Pancreas (tissue), 10 donors: Measurements from ENCODE around the gene GATD1. TPM values are rescaled to one million over a fixed set of nuclear protein-coding genes. Genes with fewer than 3 reads are reported as not detected.
A peak's percentile ranks its signal among the peaks of the same experiment; 100 is the strongest.

Experiments used
- ATAC-seq, 4 donors: fragments of 200-7000 bp; cut with Tn5 transposase; one replicate each; pipeline versions ENCODE4 v1.8.0 to v1.9.1; 2020; ENCODE audit warnings: mild to moderate bottlenecking in 4 of 4, moderate library complexity in 4 of 4
- DNase-seq, 6 donors: peaks; one replicate each; pipeline ENCODE4 v3.0.0-alpha.2; 2020
- FAIRE-seq: peaks from 2 replicates; lab custom pipeline; 2012; peaks lifted over from hg19 to GRCh38; lab: Jason Lieb, UNC
- H3K27ac ChIP-seq, 4 donors: fragments of 200-600 bp; sonication (generic); 1 replicate in 3 of 4; 2 replicates in 1 of 4; pipeline versions ENCODE4 v1.5.0 to v1.8.0; 2020
- H3K27me3 ChIP-seq, 4 donors: fragments of 200-600 bp; one replicate each; pipeline ENCODE4 v1.8.0; 2021
- H3K36me3 ChIP-seq, 3 donors: fragments of 200-600 bp; sonication (generic) in 1 of 3; one replicate each; pipeline versions ENCODE4 v1.5.0 to v1.8.0; 2020 to 2021
- H3K4me1 ChIP-seq, 3 donors: fragments of 200-600 bp; one replicate each; pipeline ENCODE4 v1.8.0; 2021
- H3K4me3 ChIP-seq, 4 donors: fragments of 200-600 bp; sonication (generic) in 2 of 4; one replicate each; pipeline versions ENCODE4 v1.5.0 to v1.8.0; 2020 to 2021
- H3K9me3 ChIP-seq, 4 donors: fragments of 200-600 bp; one replicate each; pipeline ENCODE4 v1.8.0; 2021
- WGBS, 2 donors: extraction: QIAGEN DNeasy Blood & Tissue Kit; methylation state at CpG; one replicate each; pipeline ENCODE4 v1.1.7; 2013; 5-methylcytosine and 5-hydroxymethylcytosine counted together
- intact Hi-C, 3 donors: fragments of 100-400 bp; cut with DNase I; formaldehyde crosslinking; loops; one replicate each; pipeline versions ENCODE4 v1.11.1 to v1.14.2; 2022
- polyA plus RNA-seq, 2 donors: library from polyadenylated mRNA; stranded (reverse); fragments of 200-250 nt; gene quantifications; one replicate each; pipeline ENCODE4 v1.2.3, GENCODE V29; 2013
- total RNA-seq, 6 donors: library from RNA; stranded (reverse); fragmentation: NEBNext Ultra II Directional in 4 of 6; extraction: Animal tissue kit (Norgen Biotek cat#: 25700) in 4 of 6; gene quantifications; one replicate each; pipeline versions ENCODE4 v1.2.1 to v1.2.4, GENCODE V29; 2021 to 2023
- TF ChIP-seq, protein P1 (sequence below), 4 donors: fragments of 200-600 bp; sonication (generic) in 3 of 4; IDR thresholded peaks; one replicate each; pipeline versions ENCODE4 v1.5.0 to v1.8.0; 2021; ENCODE audit warnings: antibody characterized with exemption in 4 of 4
- donor health status: healthy with polysubstance abuse.
- donor health status: DM: no; HTN: no; CAD: no; lungs with moderate emphysema.
- donor health status: DM: no; HTN: no; CAD: no.
- donor health status: control.
- donor health status: control.
- donor health status: Bipolar disorder and iron deficiency.
- donor health status: DM: yes; HTN: yes; CAD: no.
- donor health status: DM: no; HTN: no; CAD: no.
- donor health status: DM: no; HTN: no; CAD: no.
- donor health status: DM: yes; HTN: yes; CAD: no.

The GATD1 gene
- total and polyA plus RNA-seq, 8 donors = 13.6 to 43.2 (median 21.5) TPM

DNA sequence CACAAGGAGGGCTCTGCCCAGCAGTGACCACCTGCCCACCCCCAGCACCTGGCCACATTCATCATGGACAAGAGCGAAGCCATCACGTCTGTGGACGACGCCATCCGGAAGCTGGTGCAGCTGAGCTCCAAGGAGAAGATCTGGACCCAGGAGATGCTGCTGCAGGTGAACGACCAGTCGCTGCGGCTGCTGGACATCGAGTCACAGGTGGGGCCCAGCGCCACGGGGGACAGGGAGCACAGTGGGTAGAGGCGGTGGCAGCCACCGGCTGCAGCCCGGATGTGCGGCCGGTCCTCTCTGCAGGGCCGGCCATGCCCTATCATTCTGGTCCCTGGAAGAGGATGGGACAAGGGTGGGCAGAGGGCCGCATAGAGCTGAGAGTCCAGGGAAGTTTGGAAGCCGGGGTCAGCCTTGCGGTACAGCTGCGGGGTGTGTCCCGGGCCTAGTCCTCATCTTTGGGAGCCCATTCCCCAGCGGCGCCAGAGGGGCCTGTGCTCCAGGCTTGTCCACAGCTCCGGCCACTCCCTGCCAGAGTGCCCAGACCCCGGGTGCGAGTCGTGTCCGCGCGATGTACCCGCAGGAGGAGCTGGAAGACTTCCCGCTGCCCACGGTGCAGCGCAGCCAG is 57.2 kb downstream of the GATD1 start:
- ATAC-seq (no peak), DNase-seq (peak in 3 of 6 donors; percentile 11 to 71 (median 39)), FAIRE-seq (no peak)
- H3K27ac ChIP-seq = no peak overlapping the region
- peaks cover 0 to 22% (median 0%) of the 10 kb centered on the region in 3 donors for H3K36me3 ChIP-seq
- no peaks in the 10 kb centered on the region for H3K4me1 ChIP-seq
- no peaks in the 10 kb centered on the region for H3K27me3 ChIP-seq
- no peak overlapping the region for H3K4me3 ChIP-seq
- TF ChIP-seq, protein P1, sequence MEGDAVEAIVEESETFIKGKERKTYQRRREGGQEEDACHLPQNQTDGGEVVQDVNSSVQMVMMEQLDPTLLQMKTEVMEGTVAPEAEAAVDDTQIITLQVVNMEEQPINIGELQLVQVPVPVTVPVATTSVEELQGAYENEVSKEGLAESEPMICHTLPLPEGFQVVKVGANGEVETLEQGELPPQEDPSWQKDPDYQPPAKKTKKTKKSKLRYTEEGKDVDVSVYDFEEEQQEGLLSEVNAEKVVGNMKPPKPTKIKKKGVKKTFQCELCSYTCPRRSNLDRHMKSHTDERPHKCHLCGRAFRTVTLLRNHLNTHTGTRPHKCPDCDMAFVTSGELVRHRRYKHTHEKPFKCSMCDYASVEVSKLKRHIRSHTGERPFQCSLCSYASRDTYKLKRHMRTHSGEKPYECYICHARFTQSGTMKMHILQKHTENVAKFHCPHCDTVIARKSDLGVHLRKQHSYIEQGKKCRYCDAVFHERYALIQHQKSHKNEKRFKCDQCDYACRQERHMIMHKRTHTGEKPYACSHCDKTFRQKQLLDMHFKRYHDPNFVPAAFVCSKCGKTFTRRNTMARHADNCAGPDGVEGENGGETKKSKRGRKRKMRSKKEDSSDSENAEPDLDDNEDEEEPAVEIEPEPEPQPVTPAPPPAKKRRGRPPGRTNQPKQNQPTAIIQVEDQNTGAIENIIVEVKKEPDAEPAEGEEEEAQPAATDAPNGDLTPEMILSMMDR (IDR thresholded peaks at IDR 0.05) = no peak
- H3K9me3 ChIP-seq = no peaks in the 10 kb centered on the region
- 81 to 87% methylated on average over 35 of the region's 35 CpGs for WGBS, 2 donors
- intact Hi-C loops = loop anchor here in 2 of 3 donors (5.0 to 10.0 kb wide), 3 partner anchors 58 to 165 kb away; no protein-coding TSS in a partner anchor

DNA sequence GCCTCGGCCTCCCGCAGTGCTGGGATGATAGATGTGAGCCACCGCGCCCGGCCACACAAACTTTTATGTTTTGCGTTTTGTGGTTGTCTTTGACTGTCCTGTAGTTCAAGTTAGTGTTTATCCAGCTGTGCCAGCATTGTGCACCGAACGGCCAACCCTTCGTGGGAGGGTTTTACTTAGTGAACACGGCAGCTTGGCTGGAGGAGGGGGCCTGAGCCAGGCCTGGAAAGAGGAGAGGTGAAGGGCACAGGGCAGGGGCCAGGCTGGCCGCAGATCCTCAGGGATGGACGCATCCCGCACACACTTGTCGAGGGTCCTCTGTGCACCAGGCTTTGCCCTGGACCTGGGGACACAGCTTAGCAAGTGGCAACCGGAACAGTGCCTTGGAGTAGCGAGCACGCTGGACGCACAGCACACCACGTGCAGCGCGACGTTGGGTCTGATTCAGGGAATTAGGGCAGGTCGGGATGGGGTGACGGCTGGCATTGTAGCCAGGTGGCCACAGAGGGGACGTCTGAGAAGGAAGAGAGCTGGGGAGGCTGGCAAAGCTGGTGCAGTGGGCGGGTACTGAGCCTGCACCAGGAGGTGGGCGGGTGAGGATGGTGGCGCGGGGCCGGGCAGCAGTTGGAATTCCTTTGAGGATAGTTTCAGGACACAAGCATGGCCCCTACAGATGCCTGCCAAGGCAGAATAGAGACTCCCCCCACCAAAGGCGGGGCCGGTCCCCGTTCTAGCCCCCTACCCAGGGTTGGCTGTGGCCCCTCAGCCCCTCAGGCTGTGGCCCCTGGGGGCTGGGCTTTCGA is 57.9 kb downstream of the GATD1 start:
- no peaks in the 10 kb centered on the region for H3K27me3 ChIP-seq
- ATAC-seq = no peak

More for the DNA sequence above, 57.9 kb downstream of the GATD1 start:
- WGBS, 2 donors = 87 to 89% methylated on average over 33 to 34 of the region's 34 CpGs
- FAIRE-seq = no peak
- TF ChIP-seq, protein P1 (IDR thresholded peaks at IDR 0.05) = no peak
- DNase-seq = peak in 2 of 6 donors; percentile 30 to 65
- H3K4me3 ChIP-seq = no peak overlapping the region
- intact Hi-C loops = loop anchor here in 2 of 3 donors (5.0 to 10.0 kb wide), 3 partner anchors 57 to 165 kb away; no protein-coding TSS in a partner anchor
- peaks cover 0 to 22% (median 0%) of the 10 kb centered on the region in 3 donors for H3K36me3 ChIP-seq
- H3K27ac ChIP-seq = no peak overlapping the region
- H3K9me3 ChIP-seq = no peaks in the 10 kb centered on the region
- H3K4me1 ChIP-seq = no peaks in the 10 kb centered on the region

Other genes starting within 250 kb of the GATD1 start
- 10 to 100 TPM; 10.4 to 22.6 (median 19.2) TPM for gene HRAS, start 241.9 kb downstream of the GATD1 start, total RNA-seq
- gene HRAS, start 241.9 kb downstream of the GATD1 start, polyA plus RNA-seq = 100 to 1,000 TPM; 103 to 130 TPM
- 1 to 10 TPM in 5 of 6 donors, under 1 TPM in 1; 0.98 to 2.0 (median 1.6) TPM for gene LRRC56, start 240.0 kb downstream of the GATD1 start, total RNA-seq
- 1 to 10 TPM; 5.4 to 7.3 TPM for gene LRRC56, start 240.0 kb downstream of the GATD1 start, polyA plus RNA-seq
- 1 to 10 TPM; 2.7 to 6.9 (median 5.6) TPM for gene LMNTD2, start 216.7 kb downstream of the GATD1 start, total RNA-seq
- 10 to 100 TPM; 10.4 to 24.2 TPM for gene LMNTD2, start 216.7 kb downstream of the GATD1 start, polyA plus RNA-seq
- 10 to 100 TPM; 17.6 to 35.7 (median 27.9) TPM for gene RASSF7, start 216.5 kb downstream of the GATD1 start, total RNA-seq
- gene RASSF7, start 216.5 kb downstream of the GATD1 start, polyA plus RNA-seq = 100 to 1,000 TPM; 171 to 253 TPM
- gene PHRF1, start 201.0 kb downstream of the GATD1 start, total RNA-seq = 10 to 100 TPM; 11.2 to 17.2 (median 13.1) TPM
- gene PHRF1, start 201.0 kb downstream of the GATD1 start, polyA plus RNA-seq = 10 to 100 TPM; 15.6 to 39.3 TPM
- gene IRF7, start 161.5 kb downstream of the GATD1 start, total RNA-seq = 10 to 100 TPM in 2 of 6 donors, 1 to 10 TPM in 4; 4.0 to 30.0 (median 9.1) TPM
- 10 to 100 TPM; 33.4 to 36.6 TPM for gene IRF7, start 161.5 kb downstream of the GATD1 start, polyA plus RNA-seq
- gene CDHR5, start 152.5 kb downstream of the GATD1 start, total RNA-seq = 1 to 10 TPM in 5 of 6 donors, under 1 TPM in 1; 0.61 to 2.7 (median 1.5) TPM
- gene CDHR5, start 152.5 kb downstream of the GATD1 start, polyA plus RNA-seq = 1 to 10 TPM; 1.3 to 4.4 TPM
- gene SCT, start 150.3 kb downstream of the GATD1 start, total RNA-seq = under 1 TPM in 2 of 6 donors, not detected in 4; 0.58 to 0.69 TPM
- not detected for gene SCT, start 150.3 kb downstream of the GATD1 start, polyA plus RNA-seq
- 1 to 10 TPM in 1 of 6 donors, under 1 TPM in 5; 0.28 to 1.4 (median 0.66) TPM for gene DRD4, start 140.2 kb downstream of the GATD1 start, total RNA-seq
- 1 to 10 TPM; 2.4 TPM for gene DRD4, start 140.2 kb downstream of the GATD1 start, polyA plus RNA-seq
- gene DEAF1, start 82.3 kb downstream of the GATD1 start, total RNA-seq = 10 to 100 TPM; 15.9 to 26.9 (median 18.5) TPM
- 10 to 100 TPM; 28.4 to 33.8 TPM for gene DEAF1, start 82.3 kb downstream of the GATD1 start, polyA plus RNA-seq
- 10 to 100 TPM in 4 of 6 donors, 1 to 10 TPM in 2; 8.5 to 16.4 (median 14.2) TPM for gene TMEM80, start 81.7 kb downstream of the GATD1 start, total RNA-seq
- 10 to 100 TPM; 18.6 to 24.7 TPM for gene TMEM80, start 81.7 kb downstream of the GATD1 start, polyA plus RNA-seq
- 100 to 1,000 TPM in 2 of 6 donors, 10 to 100 TPM in 4; 58.1 to 113 (median 71.1) TPM for gene EPS8L2, start 71.3 kb downstream of the GATD1 start, total RNA-seq
- gene EPS8L2, start 71.3 kb downstream of the GATD1 start, polyA plus RNA-seq = 100 to 1,000 TPM; 249 to 286 TPM
- gene TALDO1, start 30.0 kb downstream of the GATD1 start, total RNA-seq = 10 to 100 TPM; 52.5 to 83.9 (median 78.2) TPM
- 10 to 100 TPM; 50.3 to 70.0 TPM for gene TALDO1, start 30.0 kb downstream of the GATD1 start, polyA plus RNA-seq
- gene CEND1, start 12.6 kb upstream of the GATD1 start, total RNA-seq = under 1 TPM in 1 of 6 donors, not detected in 5; 0.12 TPM
- under 1 TPM; 0.27 to 0.42 TPM for gene CEND1, start 12.6 kb upstream of the GATD1 start, polyA plus RNA-seq
- 10 to 100 TPM; 32.2 to 84.0 (median 41.8) TPM for gene SLC25A22, start 20.8 kb upstream of the GATD1 start, total RNA-seq
- gene SLC25A22, start 20.8 kb upstream of the GATD1 start, polyA plus RNA-seq = 10 to 100 TPM; 40.4 to 45.5 TPM
- gene PIDD1, start 27.7 kb upstream of the GATD1 start, total RNA-seq = 10 to 100 TPM in 1 of 6 donors, 1 to 10 TPM in 5; 6.3 to 12.9 (median 8.7) TPM
- gene PIDD1, start 27.7 kb upstream of the GATD1 start, polyA plus RNA-seq = 10 to 100 TPM; 53.1 to 70.9 TPM
- 1,000 to 10,000 TPM in 5 of 6 donors, 100 to 1,000 TPM in 1; 944 to 1,591 (median 1,137) TPM for gene RPLP2, start 32.5 kb upstream of the GATD1 start, total RNA-seq
- 1,000 to 10,000 TPM in 1 of 2 donors, 100 to 1,000 TPM in 1; 761 to 1,687 TPM for gene RPLP2, start 32.5 kb upstream of the GATD1 start, polyA plus RNA-seq
- gene PNPLA2, start 41.4 kb upstream of the GATD1 start, total RNA-seq = 100 to 1,000 TPM in 1 of 6 donors, 10 to 100 TPM in 5; 59.1 to 109 (median 82.1) TPM
- gene PNPLA2, start 41.4 kb upstream of the GATD1 start, polyA plus RNA-seq = 100 to 1,000 TPM; 233 to 234 TPM
- 100 to 1,000 TPM in 4 of 6 donors, 10 to 100 TPM in 2; 60.6 to 140 (median 108) TPM for gene CRACR2B, start 50.4 kb upstream of the GATD1 start, total RNA-seq
- 100 to 1,000 TPM; 263 to 378 TPM for gene CRACR2B, start 50.4 kb upstream of the GATD1 start, polyA plus RNA-seq
- 100 to 1,000 TPM; 163 to 278 (median 233) TPM for gene CD151, start 55.5 kb upstream of the GATD1 start, total RNA-seq
- gene CD151, start 55.5 kb upstream of the GATD1 start, polyA plus RNA-seq = 100 to 1,000 TPM; 256 to 351 TPM
- gene POLR2L, start 65.0 kb upstream of the GATD1 start, total RNA-seq = 10 to 100 TPM; 62.9 to 98.8 (median 68.9) TPM
- gene POLR2L, start 65.0 kb upstream of the GATD1 start, polyA plus RNA-seq = 100 to 1,000 TPM in 1 of 2 donors, 10 to 100 TPM in 1; 64.7 to 110 TPM
- gene TSPAN4, start 65.4 kb upstream of the GATD1 start, total RNA-seq = 10 to 100 TPM; 15.3 to 25.0 (median 18.8) TPM
- 10 to 100 TPM; 44.0 to 67.2 TPM for gene TSPAN4, start 65.4 kb upstream of the GATD1 start, polyA plus RNA-seq
- 10 to 100 TPM; 41.7 to 86.0 (median 63.1) TPM for gene CHID1, start 133.3 kb upstream of the GATD1 start, total RNA-seq
- gene CHID1, start 133.3 kb upstream of the GATD1 start, polyA plus RNA-seq = 10 to 100 TPM; 57.1 to 66.0 TPM
- gene AP2A2, start 148.4 kb upstream of the GATD1 start, total RNA-seq = 10 to 100 TPM; 40.0 to 60.2 (median 53.2) TPM
- gene AP2A2, start 148.4 kb upstream of the GATD1 start, polyA plus RNA-seq = 10 to 100 TPM; 48.0 to 50.8 TPM